HFF-Myc (cell line): ENCODE measurements around the gene TMPRSS15.

Experiments used
- DNase-seq: peaks from one replicate; pipeline ENCODE4 v3.0.0-alpha.2; 2011; ENCODE audit warnings: low read depth; ENCODE audit errors: extremely low read depth
- H3K4me3 ChIP-seq: replicated peaks from 2 replicates; pipeline ENCODE4 v1.5.1; 2011; ENCODE audit warnings: low read depth, mild to moderate bottlenecking, control low read depth, low read length
- CTCF ChIP-seq: IDR thresholded peaks from 2 replicates; pipeline ENCODE4 v1.5.1; 2012; ENCODE audit warnings: mild to moderate bottlenecking, low read depth, low read length, control low read depth; ENCODE audit errors: missing control alignments

TMPRSS15 gene

DNA sequence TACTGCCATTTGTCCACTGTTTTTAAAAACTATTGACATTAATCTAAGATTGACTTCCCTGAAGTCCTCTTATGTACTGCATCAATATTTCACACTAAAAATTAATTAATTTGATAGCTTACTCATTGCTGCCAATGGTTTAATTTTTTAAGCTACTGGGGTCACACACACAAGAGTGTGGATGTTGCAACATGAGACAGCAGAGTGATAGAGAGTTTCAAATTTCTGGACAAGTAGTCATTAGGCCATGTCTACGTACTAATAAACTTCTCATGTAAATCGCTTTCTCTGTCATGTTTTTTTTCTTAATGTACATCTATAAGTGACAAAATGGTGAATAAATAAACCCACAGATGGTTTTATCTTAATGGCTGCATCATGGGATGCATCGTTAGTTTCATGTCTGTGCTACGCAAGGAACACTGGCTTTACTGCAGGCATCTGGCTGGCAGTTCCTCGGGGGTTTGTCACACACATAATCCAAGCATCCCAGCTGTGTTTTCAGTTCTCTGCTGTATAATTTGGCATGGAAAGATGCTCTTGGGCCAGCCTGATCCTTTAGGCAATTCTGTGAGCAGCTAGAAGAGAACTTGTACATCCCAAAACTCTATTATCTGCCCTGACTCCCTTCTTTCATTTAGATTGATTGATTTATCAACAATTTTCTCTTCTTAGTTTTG lies 175.4 kb downstream of the TMPRSS15 start:
- no peak overlapping the region for H3K4me3 ChIP-seq
- DNase-seq: no peak
- no peak for TF ChIP-seq CTCF

- DNase-seq: no peak
- TF ChIP-seq CTCF: no peak
- no peak overlapping the region for H3K4me3 ChIP-seq
Measured at GRCh38 chr21:18222346-18222745, 181.2 kb downstream of the TMPRSS15 start.

DNA sequence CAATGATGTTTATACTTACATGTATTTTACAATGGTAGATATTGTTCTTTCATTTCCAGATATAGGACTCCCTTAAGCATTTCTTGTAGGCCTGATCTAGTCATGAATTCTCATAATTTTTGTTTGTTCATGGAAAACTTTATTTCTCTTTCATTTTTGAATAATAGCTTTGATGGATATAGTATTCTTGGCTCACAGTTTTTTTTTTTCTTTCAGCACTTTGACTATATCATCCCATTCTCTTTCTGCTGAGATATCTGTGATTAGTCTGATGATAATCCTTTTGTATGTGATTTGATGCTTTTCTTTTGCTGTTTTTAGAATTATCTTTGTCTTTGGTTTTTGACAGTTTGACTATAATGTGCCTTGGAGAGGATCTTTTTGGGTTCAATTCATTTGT lies 183.1 kb downstream of the TMPRSS15 start:
- no peak for TF ChIP-seq CTCF
- H3K4me3 ChIP-seq: no peak overlapping the region
- DNase-seq: no peak
